Endothelial cell (in vitro differentiated cells): Measurements from ENCODE around the gene DHX38. TPM values are rescaled to one million over a fixed set of nuclear protein-coding genes. Genes with fewer than 3 reads are reported as not detected.

Source experiments
- DNase-seq: peaks from one replicate; pipeline ENCODE4 v3.0.0; 2021; ENCODE audit warnings: low spot score
- H3K27ac Mint-ChIP-seq: one replicate; pipeline ENCODE4 v1.8.0; 2021; ENCODE audit warnings: mixed read lengths, inconsistent platforms; ENCODE audit not compliant: unreplicated experiment
- H3K27me3 Mint-ChIP-seq: one replicate; pipeline ENCODE4 v1.8.0; 2021; ENCODE audit warnings: mild to moderate bottlenecking, moderate library complexity, mixed read lengths, inconsistent platforms; ENCODE audit not compliant: unreplicated experiment
- H3K36me3 Mint-ChIP-seq: one replicate; pipeline ENCODE4 v1.8.0; 2021; ENCODE audit warnings: mild to moderate bottlenecking, low read depth, mixed read lengths, inconsistent platforms; ENCODE audit not compliant: unreplicated experiment
- H3K4me1 Mint-ChIP-seq: one replicate; pipeline ENCODE4 v1.8.0; 2021; ENCODE audit warnings: mild to moderate bottlenecking, mixed read lengths, inconsistent platforms; ENCODE audit not compliant: unreplicated experiment
- H3K4me3 Mint-ChIP-seq: one replicate; pipeline ENCODE4 v1.8.0; 2021; ENCODE audit warnings: mild to moderate bottlenecking, mixed read lengths, inconsistent platforms; ENCODE audit not compliant: unreplicated experiment
- H3K9me3 Mint-ChIP-seq: one replicate; pipeline ENCODE4 v1.8.0; 2021; ENCODE audit warnings: mixed read lengths, inconsistent platforms; ENCODE audit not compliant: unreplicated experiment
- total RNA-seq: library from RNA; stranded (reverse); fragmentation: NEBNext Ultra II Directional; extraction: Animal tissue kit (Norgen Biotek cat#: 25700); gene quantifications from one replicate; pipeline ENCODE4 v1.2.1, GENCODE V29; 2021; ENCODE audit not compliant: unreplicated experiment
- TF ChIP-seq, protein P1 (sequence below): fragments of 200-600 bp; sonication (generic); IDR thresholded peaks from one replicate; pipeline ENCODE4 v1.5.0; 2021; ENCODE audit warnings: antibody characterized with exemption; ENCODE audit not compliant: unreplicated experiment

DHX38 gene
- total RNA-seq, 1 donor from 2014 or later, result 84.6 TPM

DNA sequence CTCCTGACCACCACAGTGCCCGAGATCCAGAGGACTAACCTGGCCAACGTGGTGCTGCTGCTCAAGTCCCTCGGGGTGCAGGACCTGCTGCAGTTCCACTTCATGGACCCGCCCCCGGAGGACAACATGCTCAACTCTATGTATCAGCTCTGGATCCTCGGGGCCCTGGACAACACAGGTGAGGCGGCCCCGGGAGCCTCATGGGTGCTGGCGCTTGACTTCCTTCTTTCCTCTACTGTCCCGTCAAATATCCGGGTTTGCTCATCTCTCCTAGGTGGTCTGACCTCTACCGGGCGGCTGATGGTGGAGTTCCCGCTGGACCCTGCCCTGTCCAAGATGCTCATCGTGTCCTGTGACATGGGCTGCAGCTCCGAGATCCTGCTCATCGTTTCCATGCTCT, 13.7 kb downstream of the DHX38 start:
- DNase-seq, result no peak
- Mint-ChIP-seq H3K4me3 (peak overlapping the region; percentile 45), H3K36me3 (peaks cover 83% of the 10 kb centered on the region), H3K4me1 (no peaks in the 10 kb centered on the region), H3K9me3 (no peaks in the 10 kb centered on the region), H3K27ac (no peak overlapping the region), H3K27me3 (peaks cover 1% of the 10 kb centered on the region)
- TF ChIP-seq, protein P1, sequence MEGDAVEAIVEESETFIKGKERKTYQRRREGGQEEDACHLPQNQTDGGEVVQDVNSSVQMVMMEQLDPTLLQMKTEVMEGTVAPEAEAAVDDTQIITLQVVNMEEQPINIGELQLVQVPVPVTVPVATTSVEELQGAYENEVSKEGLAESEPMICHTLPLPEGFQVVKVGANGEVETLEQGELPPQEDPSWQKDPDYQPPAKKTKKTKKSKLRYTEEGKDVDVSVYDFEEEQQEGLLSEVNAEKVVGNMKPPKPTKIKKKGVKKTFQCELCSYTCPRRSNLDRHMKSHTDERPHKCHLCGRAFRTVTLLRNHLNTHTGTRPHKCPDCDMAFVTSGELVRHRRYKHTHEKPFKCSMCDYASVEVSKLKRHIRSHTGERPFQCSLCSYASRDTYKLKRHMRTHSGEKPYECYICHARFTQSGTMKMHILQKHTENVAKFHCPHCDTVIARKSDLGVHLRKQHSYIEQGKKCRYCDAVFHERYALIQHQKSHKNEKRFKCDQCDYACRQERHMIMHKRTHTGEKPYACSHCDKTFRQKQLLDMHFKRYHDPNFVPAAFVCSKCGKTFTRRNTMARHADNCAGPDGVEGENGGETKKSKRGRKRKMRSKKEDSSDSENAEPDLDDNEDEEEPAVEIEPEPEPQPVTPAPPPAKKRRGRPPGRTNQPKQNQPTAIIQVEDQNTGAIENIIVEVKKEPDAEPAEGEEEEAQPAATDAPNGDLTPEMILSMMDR, result no peak

DNA sequence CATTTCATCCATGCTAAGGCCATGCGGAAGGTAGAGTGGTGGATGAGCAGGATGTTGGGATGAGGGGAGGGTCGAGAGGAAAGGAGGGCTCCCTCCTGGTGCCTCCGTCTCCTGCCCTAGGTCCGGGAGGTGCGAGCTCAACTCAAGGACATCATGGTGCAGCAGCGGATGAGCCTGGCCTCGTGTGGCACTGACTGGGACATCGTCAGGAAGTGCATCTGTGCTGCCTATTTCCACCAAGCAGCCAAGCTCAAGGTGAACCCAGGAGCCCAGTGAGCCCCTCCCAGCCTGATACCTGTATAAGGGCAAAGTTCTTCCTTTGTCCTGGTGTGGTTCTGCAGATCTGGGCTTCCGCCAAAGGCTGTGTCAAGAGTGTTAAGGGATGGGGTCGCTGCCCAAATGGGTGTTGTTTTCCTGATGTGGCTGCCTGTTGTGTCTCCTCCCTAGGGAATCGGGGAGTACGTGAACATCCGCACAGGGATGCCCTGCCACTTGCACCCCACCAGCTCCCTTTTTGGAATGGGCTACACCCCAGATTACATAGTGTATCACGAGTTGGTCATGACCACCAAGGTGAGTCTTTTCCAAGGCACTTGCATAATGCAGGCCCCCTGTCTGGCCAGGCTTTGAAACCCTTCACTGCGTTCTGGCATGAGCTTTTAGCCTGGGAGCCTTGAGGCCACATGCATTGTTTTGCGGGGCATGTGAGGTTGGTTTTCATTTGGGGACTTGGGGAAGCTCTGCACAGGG, 14.9 kb downstream of the DHX38 start:
- DNase-seq, result no peak
- no peaks in the 10 kb centered on the region for H3K4me1 Mint-ChIP-seq
- H3K36me3 Mint-ChIP-seq, result peaks cover 80% of the 10 kb centered on the region

DNA sequence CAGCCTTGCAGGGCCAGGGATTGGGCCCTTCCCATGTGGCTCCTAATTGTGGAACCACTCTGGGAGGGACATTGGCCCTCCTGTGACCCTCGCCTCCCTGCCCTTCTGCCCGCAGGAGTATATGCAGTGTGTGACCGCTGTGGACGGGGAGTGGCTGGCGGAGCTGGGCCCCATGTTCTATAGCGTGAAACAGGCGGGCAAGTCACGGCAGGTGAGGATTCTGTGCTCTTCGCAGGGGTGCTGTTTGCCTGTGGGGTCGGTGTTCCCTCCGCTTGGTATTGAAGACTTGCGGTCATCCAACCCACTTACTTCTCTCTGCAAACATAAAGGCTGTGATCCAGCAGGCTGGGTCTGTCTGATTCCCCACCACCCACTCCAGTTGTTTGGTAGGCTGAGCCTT, 15.7 kb downstream of the DHX38 start:
- no peak for DNase-seq
- TF ChIP-seq, protein P1, result no peak
- Mint-ChIP-seq H3K27ac (no peak overlapping the region), H3K9me3 (no peaks in the 10 kb centered on the region), H3K4me3 (no peak overlapping the region), H3K27me3 (no peaks in the 10 kb centered on the region), H3K4me1 (no peaks in the 10 kb centered on the region), H3K36me3 (peaks cover 79% of the 10 kb centered on the region)

More for the DNA sequence above, 14.9 kb downstream of the DHX38 start:
- peaks cover under 1% of the 10 kb centered on the region for H3K27me3 Mint-ChIP-seq
- no peak overlapping the region for H3K4me3 Mint-ChIP-seq
- H3K9me3 Mint-ChIP-seq, result no peaks in the 10 kb centered on the region
- TF ChIP-seq, protein P1, result no peak
- H3K27ac Mint-ChIP-seq, result no peak overlapping the region

DNA sequence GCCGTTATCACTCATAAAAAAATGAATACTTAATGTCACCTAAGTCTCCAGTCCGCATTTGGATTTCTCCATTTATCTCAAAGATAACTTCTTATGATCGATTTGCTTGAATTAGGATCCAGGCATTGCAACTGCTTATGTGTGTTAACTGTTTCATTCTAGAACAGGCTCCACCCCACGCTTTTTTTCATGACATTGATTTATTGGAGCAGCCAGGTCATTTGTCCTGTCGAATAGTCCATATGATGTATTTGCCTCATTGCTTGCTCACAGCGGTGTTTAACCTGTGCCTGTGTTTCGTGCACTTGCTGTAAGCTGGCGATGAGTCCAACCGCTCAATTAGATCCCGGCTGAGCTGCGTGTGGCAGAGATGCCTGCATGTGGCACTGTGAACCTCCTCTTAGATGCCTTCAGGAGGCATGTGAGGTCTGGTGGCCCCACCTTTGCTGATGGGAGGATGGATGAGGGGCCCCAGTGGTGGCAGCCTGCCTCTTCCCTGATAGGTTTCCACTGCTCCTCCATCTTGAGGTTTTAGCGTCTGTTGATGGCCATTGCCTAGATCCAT, 16.4 kb downstream of the DHX38 start:
- Mint-ChIP-seq H3K36me3 (peaks cover 74% of the 10 kb centered on the region), H3K27me3 (no peaks in the 10 kb centered on the region), H3K4me1 (no peaks in the 10 kb centered on the region), H3K27ac (no peak overlapping the region), H3K4me3 (peak overlapping the region; percentile 22), H3K9me3 (no peaks in the 10 kb centered on the region)
- TF ChIP-seq, protein P1, result no peak
- no peak for DNase-seq
